CD4-positive, alpha-beta memory T cell (primary cell): ENCODE results near the gene WDR37. TPM values are rescaled to one million over a fixed set of nuclear protein-coding genes. Genes with fewer than 3 reads are reported as not detected.

Experiments used
- CTCF ChIA-PET: fragments of 350-600 bp; sonication (Branson Sonifier 250); formaldehyde crosslinking; loops from one replicate; lab custom pipeline; 2021; ENCODE audit warnings: inconsistent platforms; ENCODE audit not compliant: partially characterized antibody; lab: Charles Lee
- POLR2A ChIA-PET: fragments of 350-600 bp; sonication (Branson Sonifier 250); formaldehyde crosslinking; loops from one replicate; lab custom pipeline; 2021; ENCODE audit not compliant: partially characterized antibody; lab: Charles Lee
- DNase-seq, 5 donors: peaks; one replicate each; pipeline versions ENCODE4 v3.0.0 to v3.0.0-alpha.2; 2020 to 2022; ENCODE audit warnings: mixed read lengths in 1 of 5
- H3K27ac ChIP-seq: one replicate; pipeline ENCODE4 v1.7.0; 2013; ENCODE audit warnings: low read depth, low read length
- H3K27me3 ChIP-seq: 2 replicates; pipeline ENCODE4 v1.7.0; 2013; ENCODE audit warnings: mild to moderate bottlenecking, low read length, moderate library complexity; ENCODE audit not compliant: insufficient read depth
- H3K36me3 ChIP-seq: 2 replicates; pipeline ENCODE4 v1.7.0; 2013; ENCODE audit warnings: mild to moderate bottlenecking, low read length, moderate library complexity; ENCODE audit not compliant: insufficient read depth
- H3K4me1 ChIP-seq: 2 replicates; pipeline ENCODE4 v1.7.0; 2013; ENCODE audit warnings: mild to moderate bottlenecking, low read length, moderate library complexity; ENCODE audit not compliant: insufficient read depth
- H3K4me3 ChIP-seq, 2 donors: one replicate each; pipeline ENCODE4 v1.7.0; 2013; ENCODE audit warnings: low read length in 2 of 2, mild to moderate bottlenecking in 1 of 2
- H3K9me3 ChIP-seq, 2 donors: one replicate each; pipeline ENCODE4 v1.7.0; 2013; ENCODE audit warnings: low read length in 2 of 2, control low read depth in 1 of 2; ENCODE audit not compliant: control insufficient read depth in 1 of 2
- H3K27ac Mint-ChIP-seq, 7 donors: one replicate each; pipeline ENCODE4 v1.8.0; 2020 to 2021; ENCODE audit warnings: mixed read lengths in 7 of 7, mild to moderate bottlenecking in 6 of 7, inconsistent platforms in 3 of 7, moderate library complexity in 3 of 7
- H3K27me3 Mint-ChIP-seq, 2 donors: one replicate each; pipeline ENCODE4 v1.8.0; 2020 to 2021; ENCODE audit warnings: mixed read lengths in 2 of 2
- H3K36me3 Mint-ChIP-seq, 2 donors: one replicate each; pipeline ENCODE4 v1.8.0; 2020 to 2021; ENCODE audit warnings: mixed read lengths in 2 of 2, inconsistent platforms in 1 of 2, mild to moderate bottlenecking in 1 of 2
- H3K4me1 Mint-ChIP-seq, 4 donors: one replicate each; pipeline ENCODE4 v1.8.0; 2020 to 2021; ENCODE audit warnings: mixed read lengths in 4 of 4, mild to moderate bottlenecking in 1 of 4
- H3K4me3 Mint-ChIP-seq, 8 donors: one replicate each; pipeline ENCODE4 v1.8.0; 2020 to 2021; ENCODE audit warnings: mixed read lengths in 8 of 8, mild to moderate bottlenecking in 7 of 8, moderate library complexity in 6 of 8, inconsistent platforms in 3 of 8
- H3K9me3 Mint-ChIP-seq, 8 donors: one replicate each; pipeline ENCODE4 v1.8.0; 2020 to 2021; ENCODE audit warnings: mixed read lengths in 8 of 8, mild to moderate bottlenecking in 5 of 8, inconsistent platforms in 3 of 8, moderate library complexity in 1 of 8
- intact Hi-C: fragments of 100-400 bp; cut with micrococcal nuclease; formaldehyde crosslinking; loops from one replicate; pipeline ENCODE4 v1.15.1; 2023
- polyA plus RNA-seq, 2 donors: library from polyadenylated mRNA; unstranded; fragments of 300-500 nt; fragmentation: Illumina TruSeq; gene quantifications; one replicate each; pipeline ENCODE4 v1.2.3, GENCODE V29; 2021
- total RNA-seq, 2 experiments: library from RNA; stranded (reverse); gene quantifications; one replicate each; pipeline ENCODE4 v1.2.3, GENCODE V29; 2021

WDR37 gene
- total and polyA plus RNA-seq, 4 experiments from 2014 or later: 14.2 to 42.5 (median 29.8) TPM

GRCh38 chr10:1104971-1105370 lies 48.8 kb downstream of the WDR37 start:
- peaks cover 10 to 20% (median 15%) of the 10 kb centered on the region in 4 donors for H3K4me1 Mint-ChIP-seq
- H3K27ac Mint-ChIP-seq: no peak overlapping the region
- ChIA-PET CTCF (no interaction called here), POLR2A (no interaction called here)
- no peaks in the 10 kb centered on the region for H3K27me3 ChIP-seq
- intact Hi-C loops: no loop called here
- no peaks in the 10 kb centered on the region for H3K27me3 Mint-ChIP-seq
- no peak overlapping the region for H3K4me3 Mint-ChIP-seq
- no peak overlapping the region for H3K27ac ChIP-seq
- H3K36me3 ChIP-seq: peaks cover 41% of the 10 kb centered on the region
- H3K36me3 Mint-ChIP-seq: peaks cover 56 to 82% of the 10 kb centered on the region in 2 donors
- H3K4me3 ChIP-seq: no peak overlapping the region
- no peak for DNase-seq
- no peaks in the 10 kb centered on the region for H3K9me3 Mint-ChIP-seq
- no peaks in the 10 kb centered on the region for H3K9me3 ChIP-seq
- H3K4me1 ChIP-seq: peaks cover 4% of the 10 kb centered on the region

DNA sequence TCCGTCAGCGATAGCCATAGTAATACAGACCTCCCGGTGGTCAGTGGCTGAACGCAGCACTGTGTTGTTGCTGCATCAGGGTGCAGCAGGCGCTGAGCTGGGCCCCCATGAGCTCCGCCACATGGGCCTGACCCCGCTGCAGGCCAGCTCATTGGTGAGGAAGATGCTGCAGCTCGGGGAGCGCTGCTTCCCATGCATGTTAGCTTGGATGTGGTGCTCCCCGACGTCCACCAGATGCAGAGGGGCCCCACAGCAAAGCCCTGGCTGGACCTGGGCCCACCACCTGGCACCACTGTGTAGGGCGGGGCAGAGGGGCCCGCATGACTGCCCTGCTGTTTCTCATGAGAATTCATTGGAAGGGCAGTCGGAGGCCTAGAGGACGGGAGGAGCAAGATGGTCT lies 50.8 kb downstream of the WDR37 start:
- ChIA-PET POLR2A (interaction anchor here (0.5 kb wide), 1 partner anchor 32 kb away, joined by 3 read pairs; no protein-coding TSS in a partner anchor), CTCF (interaction anchor here (1.1 kb wide), 1 partner anchor 262 kb away, joined by 3 read pairs; no protein-coding TSS in a partner anchor)
- H3K27ac Mint-ChIP-seq: peak overlapping the region in 1 of 7 donors; percentile 24
- Histone ChIP-seq H3K4me3 (no peak overlapping the region), H3K9me3 (no peaks in the 10 kb centered on the region), H3K36me3 (peaks cover 47% of the 10 kb centered on the region), H3K4me1 (peaks cover 19% of the 10 kb centered on the region), H3K27ac (no peak overlapping the region), H3K27me3 (no peaks in the 10 kb centered on the region)
- H3K4me3 Mint-ChIP-seq: no peak overlapping the region
- H3K27me3 Mint-ChIP-seq: no peaks in the 10 kb centered on the region
- no peak for DNase-seq
- intact Hi-C loops: no loop called here
- peaks cover 20 to 31% (median 25%) of the 10 kb centered on the region in 4 donors for H3K4me1 Mint-ChIP-seq
- H3K9me3 Mint-ChIP-seq: no peaks in the 10 kb centered on the region
- peaks cover 50 to 81% of the 10 kb centered on the region in 2 donors for H3K36me3 Mint-ChIP-seq

DNA sequence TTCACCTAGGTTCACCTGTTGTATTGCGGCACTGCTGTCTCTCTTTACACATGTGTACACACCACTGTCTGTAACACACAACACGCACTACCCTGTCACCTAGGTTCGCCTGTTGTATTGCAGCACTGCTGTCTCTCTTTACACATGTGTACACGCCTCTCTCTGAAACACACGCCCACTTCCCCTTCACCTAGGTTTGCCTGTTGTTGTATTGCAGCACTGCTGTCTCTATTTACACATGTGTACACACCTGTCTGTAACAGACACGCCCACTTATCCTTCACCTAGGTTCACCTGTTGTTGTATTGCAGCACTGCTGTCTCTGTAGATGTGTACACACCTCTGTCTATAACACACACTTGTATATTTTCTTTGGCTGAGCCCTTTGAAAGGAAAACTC lies 51.5 kb downstream of the WDR37 start:
- POLR2A ChIA-PET: no interaction called here
- Mint-ChIP-seq H3K4me1 (peaks cover 18 to 31% (median 27%) of the 10 kb centered on the region in 4 donors), H3K9me3 (no peaks in the 10 kb centered on the region), H3K36me3 (peaks cover 55 to 81% of the 10 kb centered on the region in 2 donors), H3K4me3 (no peak overlapping the region), H3K27me3 (no peaks in the 10 kb centered on the region), H3K27ac (peak overlapping the region in 6 of 7 donors; percentile 2 to 75 (median 48))
- H3K4me1 ChIP-seq: peaks cover 19% of the 10 kb centered on the region
- peaks cover 54% of the 10 kb centered on the region for H3K36me3 ChIP-seq
- no peak overlapping the region for H3K27ac ChIP-seq
- no peak overlapping the region for H3K4me3 ChIP-seq
- CTCF ChIA-PET: no interaction called here
- no peak for DNase-seq
- no peaks in the 10 kb centered on the region for H3K27me3 ChIP-seq
- H3K9me3 ChIP-seq: no peaks in the 10 kb centered on the region
- intact Hi-C loops: no loop called here

- H3K4me1 Mint-ChIP-seq: peaks cover 18 to 31% (median 29%) of the 10 kb centered on the region in 4 donors
- ChIA-PET POLR2A (interaction anchor here (0.8 to 1.2 kb wide), 3 partner anchors 10 to 277 kb away, joined by 3 to 5 read pairs (median 4); partner anchors contain the start of gene IDI1), CTCF (interaction anchor here (0.5 to 2.6 kb wide), 22 partner anchors 9 to 1938 kb away, joined by 3 to 14 read pairs (median 4); no protein-coding TSS in a partner anchor)
- Histone ChIP-seq H3K36me3 (peaks cover 47% of the 10 kb centered on the region), H3K4me3 (peak overlapping the region in 1 of 2 donors; percentile 20), H3K4me1 (peaks cover 19% of the 10 kb centered on the region), H3K9me3 (no peaks in the 10 kb centered on the region), H3K27ac (peak overlapping the region; percentile 64), H3K27me3 (no peaks in the 10 kb centered on the region)
- no peaks in the 10 kb centered on the region for H3K27me3 Mint-ChIP-seq
- peak overlapping the region; percentile 75 to 97 (median 95) for H3K27ac Mint-ChIP-seq
- no peaks in the 10 kb centered on the region for H3K9me3 Mint-ChIP-seq
- peaks cover 53 to 82% of the 10 kb centered on the region in 2 donors for H3K36me3 Mint-ChIP-seq
- H3K4me3 Mint-ChIP-seq: peak overlapping the region; percentile 64 to 85 (median 72)
- DNase-seq: peak; percentile 78 to 84 (median 80)
- intact Hi-C loops: loop anchor here (1.0 kb wide), 2 partner anchors 259 to 277 kb away; no protein-coding TSS in a partner anchor
These were observed 53.8 kb downstream of the WDR37 start for GRCh38 chr10:1109795-1110673.

DNA sequence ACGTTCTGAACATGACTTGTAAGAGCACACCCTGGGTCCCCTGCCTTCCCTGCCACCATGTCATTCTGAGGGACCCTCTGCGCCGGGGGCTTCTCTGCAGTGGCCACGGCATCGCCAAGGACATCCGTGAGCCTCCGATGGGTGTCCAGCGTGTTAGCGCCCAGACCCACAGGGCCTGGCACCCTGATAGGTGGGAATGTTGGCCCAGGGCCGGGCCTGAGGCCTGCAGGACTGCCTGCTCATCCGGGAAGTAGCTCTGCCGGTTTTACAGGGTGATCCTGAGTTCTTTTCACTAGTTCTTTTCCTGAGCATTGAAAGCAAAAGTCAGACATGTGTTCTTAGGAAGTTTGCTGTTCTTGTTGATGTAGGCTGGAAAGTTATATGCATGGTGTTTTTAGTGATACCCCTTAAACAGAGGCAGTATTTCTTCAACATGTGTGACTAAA lies 54.5 kb downstream of the WDR37 start:
- Histone ChIP-seq H3K9me3 (no peaks in the 10 kb centered on the region), H3K36me3 (peaks cover 48% of the 10 kb centered on the region), H3K27ac (peak overlapping the region; percentile 64), H3K4me1 (peaks cover 19% of the 10 kb centered on the region), H3K4me3 (peak overlapping the region in 1 of 2 donors; percentile 20), H3K27me3 (no peaks in the 10 kb centered on the region)
- no peaks in the 10 kb centered on the region for H3K27me3 Mint-ChIP-seq
- no peak for DNase-seq
- H3K4me3 Mint-ChIP-seq: peak overlapping the region; percentile 64 to 85 (median 72)
- POLR2A ChIA-PET: interaction anchor here (0.8 to 1.2 kb wide), 3 partner anchors 9 to 276 kb away, joined by 3 to 5 read pairs (median 4); partner anchors contain the start of gene IDI1
- H3K36me3 Mint-ChIP-seq: peaks cover 56 to 82% of the 10 kb centered on the region in 2 donors
- peak overlapping the region; percentile 75 to 97 (median 95) for H3K27ac Mint-ChIP-seq
- no peaks in the 10 kb centered on the region for H3K9me3 Mint-ChIP-seq
- H3K4me1 Mint-ChIP-seq: peaks cover 20 to 31% (median 31%) of the 10 kb centered on the region in 4 donors
- intact Hi-C loops: loop anchor here (1.0 kb wide), 2 partner anchors 259 to 277 kb away; no protein-coding TSS in a partner anchor
- CTCF ChIA-PET: interaction anchor here (0.7 to 2.6 kb wide), 20 partner anchors 8 to 1933 kb away, joined by 3 to 14 read pairs (median 5); no protein-coding TSS in a partner anchor

- Histone ChIP-seq H3K4me3 (no peak overlapping the region), H3K27ac (no peak overlapping the region), H3K27me3 (no peaks in the 10 kb centered on the region), H3K4me1 (peaks cover 24% of the 10 kb centered on the region), H3K9me3 (no peaks in the 10 kb centered on the region), H3K36me3 (peaks cover 51% of the 10 kb centered on the region)
- intact Hi-C loops: no loop called here
- peaks cover 55 to 83% of the 10 kb centered on the region in 2 donors for H3K36me3 Mint-ChIP-seq
- ChIA-PET POLR2A (no interaction called here), CTCF (no interaction called here)
- no peak for DNase-seq
- no peaks in the 10 kb centered on the region for H3K9me3 Mint-ChIP-seq
- H3K4me3 Mint-ChIP-seq: no peak overlapping the region
- H3K27ac Mint-ChIP-seq: peak overlapping the region in 1 of 7 donors; percentile 12
- H3K4me1 Mint-ChIP-seq: peaks cover 35 to 63% (median 43%) of the 10 kb centered on the region in 4 donors
- no peaks in the 10 kb centered on the region for H3K27me3 Mint-ChIP-seq
These were observed 58.1 kb downstream of the WDR37 start for GRCh38 chr10:1114315-1114714.
